ENCODE measurements around the gene EIF4G3. TPM values are rescaled to one million over a fixed set of nuclear protein-coding genes. Genes with fewer than 3 reads are reported as not detected.

The EIF4G3 gene
- total RNA-seq, 4 donors from 2014 or later, result 82.1 to 143 (median 101) TPM

DNA sequence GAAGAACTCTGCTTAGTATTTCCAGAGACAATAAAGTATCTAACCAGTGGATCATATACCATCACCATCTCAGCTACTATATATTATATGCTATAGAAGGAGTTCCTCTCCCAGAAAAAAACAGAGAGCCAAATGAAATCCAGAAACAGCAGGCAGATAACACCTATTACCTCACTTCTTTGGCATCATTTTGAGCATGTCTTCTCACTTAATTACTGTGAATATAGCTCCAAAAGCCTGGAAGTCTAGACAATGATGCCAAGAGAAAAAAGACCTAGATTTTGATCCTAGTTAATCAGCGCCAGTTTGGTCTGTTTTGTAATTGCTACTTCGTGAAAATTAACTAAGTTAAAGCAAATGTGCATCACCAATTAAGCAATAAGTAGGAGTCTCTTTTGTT, 131.3 kb downstream of the EIF4G3 start:
- Histone ChIP-seq H3K4me3 (no peak overlapping the region), H3K4me1 (peaks cover 0 to 25% (median 2%) of the 10 kb centered on the region in 4 donors), H3K27ac (no peak overlapping the region), H3K9me3 (no peaks in the 10 kb centered on the region), H3K36me3 (peaks cover 0 to 5% (median 0%) of the 10 kb centered on the region in 4 donors), H3K27me3 (no peaks in the 10 kb centered on the region)
- 89 to 95% methylated on average over 2 of the region's 2 CpGs for WGBS, 2 donors (ENCODE audit: low coverage in 1 of 2)
- in situ Hi-C loops (cut with MboI; ENCODE audit: low pct_ligation_motif_present in 1 of 4, low pct_unique_long_range_greater_than_20kb in 1 of 4, low sequenced_read_pairs in 3 of 4) (no loop called here), intact Hi-C loops (cut with DNase I; ENCODE audit: low total_unique reads) (no loop called here)
- DNase-seq, result no peak
- TF ChIP-seq CTCF (IDR thresholded peaks at IDR 0.05), result no peak
- no peak for TF ChIP-seq POLR2AphosphoS5 (IDR thresholded peaks at IDR 0.05)
- no peak for TF ChIP-seq EP300 (IDR thresholded peaks at IDR 0.05; ENCODE audit: low read depth)
- TF ChIP-seq POLR2A (IDR thresholded peaks at IDR 0.05), result no peak

DNA sequence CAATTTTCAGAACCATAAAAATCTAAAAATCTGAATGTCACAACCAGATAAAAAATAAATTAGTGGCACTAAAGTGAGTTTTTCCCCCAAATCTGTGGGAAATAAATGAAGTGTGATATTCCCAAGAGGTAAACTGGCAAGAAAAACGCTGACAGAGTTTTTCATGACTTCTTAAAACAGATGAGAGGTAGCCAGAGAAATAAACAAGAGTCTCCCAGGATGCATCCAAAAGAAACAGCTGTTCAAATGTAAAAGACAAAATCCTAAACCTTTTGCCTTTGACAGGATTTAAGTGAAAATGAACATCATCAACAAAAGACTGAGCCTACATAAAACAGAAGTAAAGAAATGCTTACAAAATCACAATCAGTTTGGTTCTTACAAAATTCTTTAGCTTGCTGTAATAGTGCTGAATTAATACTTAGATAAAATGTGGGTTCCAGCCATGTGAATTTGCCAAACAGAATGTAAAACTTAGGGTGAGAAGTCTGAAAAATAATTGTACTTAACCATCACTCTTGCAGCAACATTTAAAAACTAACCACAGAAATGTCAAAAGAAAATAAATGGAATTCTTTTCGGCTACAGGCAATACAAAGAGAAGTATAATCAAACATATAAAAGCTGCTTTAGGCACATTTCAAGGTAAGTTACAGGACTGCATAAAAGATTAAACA, 133.6 kb downstream of the EIF4G3 start:
- 59 to 66% methylated on average over 2 of the region's 2 CpGs for WGBS, 2 donors (ENCODE audit: low coverage in 1 of 2)
- intact Hi-C loops (cut with DNase I; ENCODE audit: low total_unique reads), result no loop called here
- H3K4me1 ChIP-seq, result peaks cover 0 to 15% (median 2%) of the 10 kb centered on the region in 4 donors
- no peak for DNase-seq
- TF ChIP-seq POLR2AphosphoS5 (IDR thresholded peaks at IDR 0.05), result no peak
- TF ChIP-seq CTCF (IDR thresholded peaks at IDR 0.05), result no peak
- no peak for TF ChIP-seq POLR2A (IDR thresholded peaks at IDR 0.05)
- TF ChIP-seq EP300 (IDR thresholded peaks at IDR 0.05; ENCODE audit: low read depth), result no peak
- H3K4me3 ChIP-seq, result no peak overlapping the region
- no peak overlapping the region for H3K27ac ChIP-seq
- H3K27me3 ChIP-seq, result no peaks in the 10 kb centered on the region
- no peaks in the 10 kb centered on the region for H3K9me3 ChIP-seq
- H3K36me3 ChIP-seq, result peaks cover 0 to 5% (median 0%) of the 10 kb centered on the region in 4 donors
- in situ Hi-C loops (cut with MboI; ENCODE audit: low pct_ligation_motif_present in 1 of 4, low pct_unique_long_range_greater_than_20kb in 1 of 4, low sequenced_read_pairs in 3 of 4), result no loop called here

- H3K27me3 ChIP-seq, result no peaks in the 10 kb centered on the region
- 92 to 94% methylated on average over 2 of the region's 2 CpGs for WGBS, 2 donors (ENCODE audit: low coverage in 1 of 2)
- TF ChIP-seq CTCF (IDR thresholded peaks at IDR 0.05), result no peak
- no peak for TF ChIP-seq EP300 (IDR thresholded peaks at IDR 0.05; ENCODE audit: low read depth)
- no peak for TF ChIP-seq POLR2A (IDR thresholded peaks at IDR 0.05)
- no peak for TF ChIP-seq POLR2AphosphoS5 (IDR thresholded peaks at IDR 0.05)
- H3K4me3 ChIP-seq, result no peak overlapping the region
- H3K4me1 ChIP-seq, result peaks cover 0 to 15% (median 1%) of the 10 kb centered on the region in 4 donors
- peaks cover 0 to 5% (median 0%) of the 10 kb centered on the region in 4 donors for H3K36me3 ChIP-seq
- intact Hi-C loops (cut with DNase I; ENCODE audit: low total_unique reads) (no loop called here), in situ Hi-C loops (cut with MboI; ENCODE audit: low pct_ligation_motif_present in 1 of 4, low pct_unique_long_range_greater_than_20kb in 1 of 4, low sequenced_read_pairs in 3 of 4) (no loop called here)
- H3K9me3 ChIP-seq, result no peaks in the 10 kb centered on the region
- DNase-seq, result no peak
- no peak overlapping the region for H3K27ac ChIP-seq
These were observed 135.2 kb downstream of the EIF4G3 start for GRCh38 chr1:21041541-21041940.

GRCh38 chr1:21037091-21037490, 139.6 kb downstream of the EIF4G3 start:
- no peak overlapping the region for H3K27ac ChIP-seq
- 93 to 100% methylated on average over 2 to 3 of the region's 3 CpGs for WGBS, 2 donors (ENCODE audit: low coverage in 1 of 2)
- H3K4me1 ChIP-seq, result peaks cover 0 to 9% (median 2%) of the 10 kb centered on the region in 4 donors
- intact Hi-C loops (cut with DNase I; ENCODE audit: low total_unique reads) (no loop called here), in situ Hi-C loops (cut with MboI; ENCODE audit: low pct_ligation_motif_present in 1 of 4, low pct_unique_long_range_greater_than_20kb in 1 of 4, low sequenced_read_pairs in 3 of 4) (no loop called here)
- H3K27me3 ChIP-seq, result no peaks in the 10 kb centered on the region
- no peaks in the 10 kb centered on the region for H3K36me3 ChIP-seq
- no peak for DNase-seq
- H3K9me3 ChIP-seq, result no peaks in the 10 kb centered on the region
- H3K4me3 ChIP-seq, result no peak overlapping the region
- TF ChIP-seq POLR2AphosphoS5 (IDR thresholded peaks at IDR 0.05) (no peak), EP300 (IDR thresholded peaks at IDR 0.05; ENCODE audit: low read depth) (no peak), CTCF (IDR thresholded peaks at IDR 0.05) (no peak), POLR2A (IDR thresholded peaks at IDR 0.05) (no peak)

Data from transverse colon (tissue), 4 donors.